Measurements from ENCODE around the gene ACSF3. TPM values are rescaled to one million over a fixed set of nuclear protein-coding genes. Genes with fewer than 3 reads are reported as not detected.
A peak's percentile ranks its signal among the peaks of the same experiment; 100 is the strongest.

Gene ACSF3
- total and polyA plus RNA-seq, 4 experiments from 2014 or later = 30.4 to 71.2 (median 50.0) TPM

DNA sequence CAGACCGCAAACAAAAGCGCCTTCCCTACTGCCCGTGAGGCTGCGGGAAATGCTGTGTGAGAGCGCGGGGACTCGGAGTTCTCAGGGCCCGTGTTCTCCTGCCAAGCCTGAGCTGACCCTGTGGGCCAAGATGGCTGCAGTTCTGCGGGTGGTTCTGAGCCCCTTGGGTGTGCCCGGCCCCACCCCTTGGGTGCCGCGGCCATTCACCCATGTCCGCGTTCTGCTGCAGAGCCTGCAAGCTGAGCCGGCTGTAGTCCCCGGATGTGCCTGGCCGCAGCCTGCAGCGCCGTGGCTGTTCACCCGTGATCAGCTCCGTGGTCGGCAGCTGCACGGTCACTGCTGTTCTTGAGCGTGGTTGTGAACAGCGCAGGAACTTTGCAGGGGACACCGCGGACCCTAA, 20.0 kb downstream of the ACSF3 start:
- Mint-ChIP-seq H3K4me1 (peaks cover 23 to 45% (median 38%) of the 10 kb centered on the region in 4 donors), H3K27ac (peak overlapping the region; percentile 69 to 99 (median 85)), H3K4me3 (peak overlapping the region in 3 of 8 donors; percentile 4 to 92 (median 7)), H3K27me3 (no peaks in the 10 kb centered on the region), H3K36me3 (peaks cover 35 to 39% of the 10 kb centered on the region in 2 donors), H3K9me3 (no peaks in the 10 kb centered on the region)
- ChIA-PET CTCF (ENCODE audit: partially characterized antibody) (interaction anchor here (0.7 kb wide), 1 partner anchor 99 kb away, joined by 5 read pairs; no protein-coding TSS in a partner anchor), POLR2A (ENCODE audit: partially characterized antibody) (interaction anchor here (1.0 to 5.7 kb wide), 2 partner anchors 17 to 41 kb away, joined by 3 to 107 read pairs; partner anchors contain the start of gene ACSF3)
- H3K27me3 ChIP-seq (ENCODE audit: insufficient read depth, low read length) = no peaks in the 10 kb centered on the region
- intact Hi-C loops (cut with micrococcal nuclease) = loop anchor here (2.0 kb wide), 2 partner anchors 79 to 165 kb away; no protein-coding TSS in a partner anchor
- no peak for DNase-seq
- peak overlapping the region; percentile 86 for H3K27ac ChIP-seq (ENCODE audit: low read depth, low read length)
- H3K36me3 ChIP-seq (ENCODE audit: insufficient read depth, low read length) = peaks cover 38% of the 10 kb centered on the region
- H3K9me3 ChIP-seq (ENCODE audit: control insufficient read depth in 1 of 2, low read length in 2 of 2) = no peaks in the 10 kb centered on the region
- no peak overlapping the region for H3K4me3 ChIP-seq (ENCODE audit: low read length in 2 of 2)
- H3K4me1 ChIP-seq (ENCODE audit: insufficient read depth, low read length) = peaks cover 46% of the 10 kb centered on the region

- peaks cover 39% of the 10 kb centered on the region for H3K36me3 ChIP-seq (ENCODE audit: insufficient read depth, low read length)
- peak in 1 of 5 donors; percentile 67 for DNase-seq
- peaks cover 23 to 48% (median 38%) of the 10 kb centered on the region in 4 donors for H3K4me1 Mint-ChIP-seq
- H3K4me1 ChIP-seq (ENCODE audit: insufficient read depth, low read length) = peaks cover 46% of the 10 kb centered on the region
- CTCF ChIA-PET (ENCODE audit: partially characterized antibody) = interaction anchor here (0.7 to 1.4 kb wide), 2 partner anchors 20 to 98 kb away, joined by 3 to 5 read pairs; no protein-coding TSS in a partner anchor
- H3K27me3 Mint-ChIP-seq = no peaks in the 10 kb centered on the region
- no peaks in the 10 kb centered on the region for H3K9me3 ChIP-seq (ENCODE audit: control insufficient read depth in 1 of 2, low read length in 2 of 2)
- POLR2A ChIA-PET (ENCODE audit: partially characterized antibody) = interaction anchor here (0.6 to 5.7 kb wide), 12 partner anchors 11 to 544 kb away, joined by 3 to 107 read pairs (median 4); partner anchors contain the start of genes ACSF3, GALNS, TRAPPC2L and ZC3H18
- H3K4me3 Mint-ChIP-seq = peak overlapping the region; percentile 79 to 92 (median 86)
- peak overlapping the region; percentile 85 to 99 (median 97) for H3K27ac Mint-ChIP-seq
- intact Hi-C loops (cut with micrococcal nuclease) = loop anchor here (2.0 kb wide), 2 partner anchors 78 to 166 kb away; no protein-coding TSS in a partner anchor
- no peaks in the 10 kb centered on the region for H3K9me3 Mint-ChIP-seq
- H3K4me3 ChIP-seq (ENCODE audit: low read length in 2 of 2) = peak overlapping the region; percentile 24 to 45
- peaks cover 33 to 41% of the 10 kb centered on the region in 2 donors for H3K36me3 Mint-ChIP-seq
- H3K27ac ChIP-seq (ENCODE audit: low read depth, low read length) = peak overlapping the region; percentile 86
- H3K27me3 ChIP-seq (ENCODE audit: insufficient read depth, low read length) = no peaks in the 10 kb centered on the region
These were observed 20.7 kb downstream of the ACSF3 start for GRCh38 chr16:89114159-89114981.

GRCh38 chr16:89115216-89115861, 21.7 kb downstream of the ACSF3 start:
- POLR2A ChIA-PET (ENCODE audit: partially characterized antibody) = interaction anchor here (0.5 to 5.7 kb wide), 18 partner anchors 10 to 545 kb away, joined by 3 to 107 read pairs (median 3); partner anchors contain the start of genes ACSF3, CDH15, GALNS and TRAPPC2L
- DNase-seq = peak; percentile 94 to 98 (median 95)
- Histone ChIP-seq H3K27me3 (ENCODE audit: insufficient read depth, low read length) (no peaks in the 10 kb centered on the region), H3K4me3 (ENCODE audit: low read length in 2 of 2) (peak overlapping the region; percentile 24 to 45), H3K9me3 (ENCODE audit: control insufficient read depth in 1 of 2, low read length in 2 of 2) (no peaks in the 10 kb centered on the region), H3K36me3 (ENCODE audit: insufficient read depth, low read length) (peaks cover 39% of the 10 kb centered on the region), H3K4me1 (ENCODE audit: insufficient read depth, low read length) (peaks cover 46% of the 10 kb centered on the region), H3K27ac (ENCODE audit: low read depth, low read length) (peak overlapping the region; percentile 86)
- H3K4me1 Mint-ChIP-seq = peaks cover 21 to 50% (median 37%) of the 10 kb centered on the region in 4 donors
- H3K9me3 Mint-ChIP-seq = no peaks in the 10 kb centered on the region
- peak overlapping the region; percentile 85 to 99 (median 97) for H3K27ac Mint-ChIP-seq
- intact Hi-C loops (cut with micrococcal nuclease) = loop anchor here (1.0 to 2.0 kb wide), 4 partner anchors 22 to 167 kb away; partner anchors contain the start of genes ACSF3 and ZNF778
- CTCF ChIA-PET (ENCODE audit: partially characterized antibody) = interaction anchor here (0.7 to 1.4 kb wide), 4 partner anchors 8 to 172 kb away, joined by 3 to 4 read pairs (median 3); no protein-coding TSS in a partner anchor
- H3K4me3 Mint-ChIP-seq = peak overlapping the region; percentile 79 to 92 (median 86)
- peaks cover 27 to 45% of the 10 kb centered on the region in 2 donors for H3K36me3 Mint-ChIP-seq
- H3K27me3 Mint-ChIP-seq = no peaks in the 10 kb centered on the region

- ChIA-PET CTCF (ENCODE audit: partially characterized antibody) (interaction anchor here (0.7 to 1.2 kb wide), 3 partner anchors 7 to 173 kb away, joined by 3 to 4 read pairs (median 3); no protein-coding TSS in a partner anchor), POLR2A (ENCODE audit: partially characterized antibody) (interaction anchor here (0.7 to 5.7 kb wide), 9 partner anchors 8 to 546 kb away, joined by 3 to 107 read pairs (median 4); partner anchors contain the start of genes ACSF3, CDH15, GALNS and TRAPPC2L)
- peaks cover 47% of the 10 kb centered on the region for H3K4me1 ChIP-seq (ENCODE audit: insufficient read depth, low read length)
- Mint-ChIP-seq H3K36me3 (peaks cover 27 to 51% of the 10 kb centered on the region in 2 donors), H3K4me3 (peak overlapping the region in 6 of 8 donors; percentile 12 to 92 (median 56)), H3K27me3 (no peaks in the 10 kb centered on the region), H3K4me1 (peaks cover 21 to 50% (median 38%) of the 10 kb centered on the region in 4 donors), H3K27ac (peak overlapping the region; percentile 85 to 99 (median 97)), H3K9me3 (no peaks in the 10 kb centered on the region)
- no peaks in the 10 kb centered on the region for H3K27me3 ChIP-seq (ENCODE audit: insufficient read depth, low read length)
- no peak for DNase-seq
- peaks cover 40% of the 10 kb centered on the region for H3K36me3 ChIP-seq (ENCODE audit: insufficient read depth, low read length)
- peak overlapping the region in 1 of 2 donors; percentile 5 for H3K4me3 ChIP-seq (ENCODE audit: low read length in 2 of 2)
- no peaks in the 10 kb centered on the region for H3K9me3 ChIP-seq (ENCODE audit: control insufficient read depth in 1 of 2, low read length in 2 of 2)
- peak overlapping the region; percentile 86 for H3K27ac ChIP-seq (ENCODE audit: low read depth, low read length)
- intact Hi-C loops (cut with micrococcal nuclease) = no loop called here
These were observed 22.9 kb downstream of the ACSF3 start for GRCh38 chr16:89116341-89117226.

DNA sequence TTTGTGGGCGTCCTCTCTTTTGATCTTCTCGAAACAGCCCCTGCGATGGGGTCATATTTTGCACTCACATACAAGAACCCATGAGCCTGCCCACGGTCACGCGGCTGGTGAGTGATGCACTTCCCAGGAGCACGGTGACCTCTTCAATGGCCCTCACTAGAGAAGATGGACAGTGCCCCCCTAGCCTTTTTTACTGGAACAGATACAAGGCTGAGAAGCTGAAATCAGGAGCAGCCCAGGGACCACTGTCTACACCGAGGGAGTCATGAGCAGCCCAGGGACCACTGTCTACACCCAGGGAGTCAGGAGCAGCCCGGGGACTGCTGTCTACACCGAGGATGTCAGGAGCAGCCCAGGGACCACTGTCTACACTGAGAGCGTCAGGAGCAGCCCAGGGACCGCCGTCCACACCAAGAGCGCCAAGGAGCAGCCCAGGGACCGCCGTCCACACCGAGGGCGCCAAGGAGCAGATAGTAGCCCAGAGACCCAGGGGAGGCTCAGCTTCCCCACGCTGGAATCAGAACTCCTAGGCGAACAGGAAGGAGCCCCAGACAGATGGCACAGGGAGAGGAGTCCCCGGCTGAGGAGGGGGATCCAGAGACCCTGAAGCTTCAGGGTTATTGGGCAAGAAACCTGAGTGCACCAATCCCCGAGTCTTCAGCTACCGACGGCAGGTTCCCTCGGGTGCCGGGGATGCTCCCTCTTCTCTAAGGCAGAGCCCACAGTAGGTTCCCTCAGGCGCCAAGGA, 23.7 kb downstream of the ACSF3 start:
- CTCF ChIA-PET (ENCODE audit: partially characterized antibody) = no interaction called here
- Mint-ChIP-seq H3K4me1 (peaks cover 23 to 53% (median 40%) of the 10 kb centered on the region in 4 donors), H3K36me3 (peaks cover 27 to 54% of the 10 kb centered on the region in 2 donors), H3K9me3 (no peaks in the 10 kb centered on the region), H3K27ac (peak overlapping the region; percentile 85 to 99 (median 97)), H3K4me3 (peak overlapping the region in 3 of 8 donors; percentile 3 to 38 (median 12)), H3K27me3 (no peaks in the 10 kb centered on the region)
- Histone ChIP-seq H3K4me1 (ENCODE audit: insufficient read depth, low read length) (peaks cover 55% of the 10 kb centered on the region), H3K9me3 (ENCODE audit: control insufficient read depth in 1 of 2, low read length in 2 of 2) (no peaks in the 10 kb centered on the region), H3K4me3 (ENCODE audit: low read length in 2 of 2) (no peak overlapping the region), H3K27ac (ENCODE audit: low read depth, low read length) (no peak overlapping the region), H3K36me3 (ENCODE audit: insufficient read depth, low read length) (peaks cover 32% of the 10 kb centered on the region), H3K27me3 (ENCODE audit: insufficient read depth, low read length) (no peaks in the 10 kb centered on the region)
- DNase-seq = no peak
- intact Hi-C loops (cut with micrococcal nuclease) = no loop called here
- POLR2A ChIA-PET (ENCODE audit: partially characterized antibody) = interaction anchor here (0.7 kb wide), 1 partner anchor 57 kb away, joined by 3 read pairs; no protein-coding TSS in a partner anchor

DNA sequence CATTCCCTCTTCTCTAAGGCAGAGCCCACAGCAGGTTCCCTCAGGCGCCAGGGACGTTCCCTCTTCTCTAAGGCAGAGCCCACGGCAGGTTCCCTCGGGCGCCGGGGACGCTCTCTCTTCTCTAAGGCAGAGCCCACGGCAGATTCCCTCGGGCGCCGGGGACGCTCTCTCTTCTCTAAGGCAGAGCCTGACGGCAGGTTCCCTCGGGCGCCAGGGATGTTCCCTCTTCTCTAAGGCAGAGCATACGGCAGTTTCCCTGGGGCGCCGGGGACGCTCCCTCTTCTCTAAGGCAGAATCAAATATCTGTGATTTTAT, 24.3 kb downstream of the ACSF3 start:
- no peak overlapping the region for H3K4me3 ChIP-seq (ENCODE audit: low read length in 2 of 2)
- POLR2A ChIA-PET (ENCODE audit: partially characterized antibody) = interaction anchor here (1.4 to 2.1 kb wide), 2 partner anchors 20 to 24 kb away, joined by 5 to 9 read pairs; partner anchors contain the start of gene ACSF3
- peaks cover 55% of the 10 kb centered on the region for H3K4me1 ChIP-seq (ENCODE audit: insufficient read depth, low read length)
- CTCF ChIA-PET (ENCODE audit: partially characterized antibody) = no interaction called here
- intact Hi-C loops (cut with micrococcal nuclease) = no loop called here
- H3K4me3 Mint-ChIP-seq = no peak overlapping the region
- no peak overlapping the region for H3K27ac ChIP-seq (ENCODE audit: low read depth, low read length)
- DNase-seq = no peak
- H3K4me1 Mint-ChIP-seq = peaks cover 26 to 58% (median 45%) of the 10 kb centered on the region in 4 donors
- H3K36me3 ChIP-seq (ENCODE audit: insufficient read depth, low read length) = peaks cover 27% of the 10 kb centered on the region
- H3K27ac Mint-ChIP-seq = peak overlapping the region; percentile 75 to 97 (median 84)
- no peaks in the 10 kb centered on the region for H3K9me3 ChIP-seq (ENCODE audit: control insufficient read depth in 1 of 2, low read length in 2 of 2)
- H3K9me3 Mint-ChIP-seq = no peaks in the 10 kb centered on the region
- H3K27me3 Mint-ChIP-seq = no peaks in the 10 kb centered on the region
- no peaks in the 10 kb centered on the region for H3K27me3 ChIP-seq (ENCODE audit: insufficient read depth, low read length)
- H3K36me3 Mint-ChIP-seq = peaks cover 27 to 58% of the 10 kb centered on the region in 2 donors

Data from CD4-positive, alpha-beta memory T cell (primary cell).